HG03066 (cell line): Measurements from ENCODE around the gene B3GNT8.
"Not testable (repeated sequence)": the region's sequence is repeated elsewhere in the genome, so short reads cannot be mapped to it uniquely, and the experiment has no call there.

ENCODE experiments used
- ATAC-seq: cut with Tn5 transposase; IDR thresholded peaks from one replicate; pipeline ENCODE4 v1.9.1; 2021; ENCODE audit warnings: low read depth; ENCODE audit not compliant: unreplicated experiment

The B3GNT8 gene

DNA sequence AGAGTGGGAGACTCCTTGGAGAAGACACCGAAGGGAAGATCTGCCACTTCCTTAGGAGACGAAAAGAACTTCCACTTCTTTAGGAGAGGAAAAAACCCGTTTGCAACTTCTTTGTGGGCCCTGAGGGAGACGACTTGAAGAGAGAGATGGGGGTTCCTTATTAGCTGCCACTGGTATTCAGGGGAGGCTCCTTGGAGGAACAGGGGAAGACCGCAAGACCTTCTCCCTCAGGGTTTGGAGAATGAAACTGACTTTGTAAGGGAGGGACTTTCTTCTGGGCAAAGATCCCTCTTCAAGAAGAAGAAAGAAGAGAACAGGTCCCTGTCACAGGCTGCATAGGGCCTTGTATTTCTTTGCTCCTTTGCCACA, 29.1 kb downstream of the B3GNT8 start:
- no peak for ATAC-seq

DNA sequence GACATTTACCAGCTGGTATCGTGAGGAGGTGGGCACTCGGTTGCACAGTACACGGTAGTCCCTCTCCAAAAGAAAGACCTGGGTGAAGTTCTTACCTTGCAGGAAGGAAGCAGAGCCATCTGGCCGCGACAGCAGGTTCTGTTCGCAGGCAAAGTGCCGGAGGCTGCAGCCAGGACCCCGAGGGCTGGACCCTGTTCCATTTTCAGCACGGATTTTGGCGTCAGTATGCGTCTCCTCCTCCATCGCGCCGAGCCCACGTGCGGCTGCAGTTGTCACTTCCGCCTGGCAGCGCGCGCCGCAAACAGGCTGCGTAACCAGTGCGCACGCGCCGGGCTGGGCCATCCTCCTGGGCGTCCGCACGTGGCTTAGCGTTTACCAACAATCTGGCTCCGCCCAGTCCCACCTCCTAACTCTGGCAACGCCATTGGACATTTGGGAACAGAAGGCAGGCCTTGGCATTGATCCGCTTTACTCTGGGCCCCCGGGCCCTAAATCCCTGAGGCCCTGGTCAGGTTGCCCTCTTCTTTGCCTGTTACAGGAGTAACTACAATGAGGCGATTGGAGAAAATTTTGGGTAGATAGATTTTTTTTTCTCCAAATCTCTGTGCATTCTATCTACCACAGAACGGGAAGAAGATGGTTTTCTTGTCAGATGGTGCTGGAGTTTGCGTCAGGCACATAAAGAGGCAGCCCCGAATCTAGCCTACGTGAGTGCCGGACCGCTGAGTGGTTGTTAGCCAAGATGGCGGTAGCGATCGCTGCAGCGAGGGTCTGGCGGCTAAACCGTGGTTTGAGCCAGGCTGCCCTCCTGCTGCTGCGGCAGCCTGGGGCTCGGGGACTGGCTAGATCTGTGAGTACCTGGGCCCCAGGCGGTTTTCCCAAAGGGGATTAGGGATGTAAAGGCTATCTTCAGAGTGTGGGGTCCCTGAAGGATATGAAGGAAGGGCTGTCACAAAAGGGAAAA, 29.8 kb downstream of the B3GNT8 start, which contains the start of the genes BCKDHA and EXOSC5:
Gene BCKDHA, plus strand, starts transcription at position 733 of the 964 bp plus-strand sequence. Its CDS starts 10 bp downstream, at position 743.
Gene EXOSC5, minus strand, starts transcription at position 274 of the 964 bp plus-strand sequence. Its CDS starts 31 bp downstream, at position 243.
- peak; percentile 87 for ATAC-seq

DNA sequence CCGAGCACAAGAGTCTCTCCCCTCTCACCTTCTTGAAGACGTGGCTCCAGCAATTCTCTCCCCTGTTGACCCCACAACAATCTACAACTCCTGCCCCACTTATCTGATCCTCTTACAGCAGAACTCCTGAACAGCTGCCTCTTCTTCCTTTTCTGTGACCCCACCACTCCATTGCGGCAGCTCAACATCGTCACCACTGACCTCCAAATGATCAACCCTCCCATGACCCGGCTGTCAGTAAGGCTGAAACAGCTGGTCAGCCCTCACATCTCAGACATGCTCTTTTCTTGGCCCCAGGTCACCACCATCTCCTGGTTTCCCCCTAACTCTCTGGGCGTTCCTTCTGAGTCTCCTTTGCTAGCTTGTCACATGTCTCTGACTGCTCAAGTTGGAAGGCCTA, 31.8 kb downstream of the B3GNT8 start:
- no peak for ATAC-seq

DNA sequence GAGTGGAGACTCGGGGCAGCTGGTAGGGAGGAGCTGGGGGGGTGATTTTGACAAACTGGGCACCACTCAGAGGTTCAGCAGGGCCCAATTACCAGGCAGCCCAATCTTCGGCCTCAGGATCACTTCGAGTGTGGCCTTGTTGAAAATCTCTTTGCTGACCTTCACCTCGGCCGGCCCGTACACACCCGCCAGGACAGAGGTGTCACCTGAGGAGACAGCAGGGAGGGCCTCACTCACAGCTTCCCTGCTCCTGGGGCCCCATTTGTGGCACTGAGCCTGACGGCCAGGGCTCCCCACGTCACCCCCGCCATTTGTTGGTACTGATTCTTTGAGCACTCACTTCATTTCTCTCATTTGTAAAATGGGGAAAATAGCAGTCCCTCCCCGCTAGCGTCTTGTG, 34.4 kb downstream of the B3GNT8 start:
- no peak for ATAC-seq

DNA sequence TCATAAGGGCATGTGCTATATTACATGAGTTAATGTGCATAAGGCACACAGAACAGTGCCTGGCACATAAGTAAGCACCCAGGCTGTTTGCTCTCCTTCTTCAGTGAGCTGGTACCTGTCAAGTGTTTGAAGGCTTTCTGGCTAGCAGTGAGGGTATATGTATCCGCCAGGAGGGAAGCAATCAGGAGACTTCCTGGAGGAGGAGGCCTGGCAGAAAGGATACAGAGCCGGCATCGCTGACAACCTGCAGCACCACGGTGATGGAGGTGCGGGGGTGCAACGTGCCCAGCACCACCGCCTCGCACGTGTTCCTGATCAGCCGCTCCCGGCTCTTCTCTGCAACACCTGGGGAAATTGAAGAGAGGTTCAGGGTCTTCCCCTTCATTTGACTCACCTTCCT, 35.6 kb downstream of the B3GNT8 start:
- ATAC-seq = no peak

DNA sequence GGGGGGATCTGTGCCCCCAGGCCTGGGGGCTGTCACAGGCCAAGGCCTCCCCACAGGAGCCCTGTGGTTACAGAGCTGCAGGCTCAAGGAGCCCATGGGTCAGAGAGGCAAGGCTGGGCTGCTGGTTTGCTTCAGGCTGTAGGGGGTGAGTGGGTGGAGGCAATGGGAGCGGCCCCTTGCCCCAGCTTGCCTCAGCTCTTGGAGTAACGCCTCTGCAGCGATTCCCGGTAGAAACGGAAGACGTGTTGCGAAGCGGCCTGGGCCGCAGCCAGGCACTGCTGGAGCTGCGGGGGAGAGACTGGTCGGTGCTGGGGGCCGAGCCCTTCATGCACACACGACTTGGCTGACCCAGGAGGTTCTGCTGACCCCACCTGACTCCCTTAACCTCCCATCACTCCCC, 40.7 kb downstream of the B3GNT8 start:
- ATAC-seq = no peak

DNA sequence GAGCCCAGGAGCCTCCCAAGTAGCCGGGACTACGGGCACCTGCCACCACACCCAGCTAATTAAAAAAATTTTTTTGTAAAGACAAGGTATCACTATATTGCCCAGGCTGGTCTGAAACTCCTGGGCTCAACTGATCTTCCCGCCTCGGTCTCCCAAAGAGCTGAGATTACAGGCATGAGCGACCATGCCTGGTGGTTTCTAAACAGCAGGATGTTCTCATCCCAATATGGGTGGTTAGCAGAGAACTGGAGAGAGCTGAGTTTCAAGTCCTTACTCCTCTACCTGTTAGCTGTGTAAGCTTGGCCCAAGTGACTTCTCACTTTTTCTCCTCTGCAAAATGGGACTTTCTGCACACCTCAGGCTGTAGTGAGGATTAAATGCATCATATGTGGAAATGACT, 42.8 kb downstream of the B3GNT8 start:
- no peak for ATAC-seq

DNA sequence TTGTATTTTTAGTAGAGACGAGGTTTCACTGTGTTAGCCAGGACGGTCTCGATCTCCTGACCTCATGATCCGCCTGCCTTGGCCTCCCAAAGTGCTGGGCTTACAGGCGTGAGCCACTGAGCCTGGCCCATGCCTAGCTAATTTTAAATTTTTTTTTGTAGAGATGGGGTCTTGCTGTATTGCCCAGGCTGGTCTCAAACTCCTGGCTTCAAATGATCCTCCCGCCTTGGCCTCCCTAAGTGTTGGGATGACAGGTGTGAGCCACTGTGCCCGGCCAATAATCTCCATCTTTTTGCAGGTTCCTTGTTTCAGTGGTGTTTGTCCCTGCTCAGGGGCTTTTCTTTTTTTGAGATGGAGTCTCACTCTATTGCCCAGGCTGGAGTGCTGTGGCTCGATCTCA, 45.6 kb downstream of the B3GNT8 start:
- ATAC-seq = not testable (repeated sequence)

DNA sequence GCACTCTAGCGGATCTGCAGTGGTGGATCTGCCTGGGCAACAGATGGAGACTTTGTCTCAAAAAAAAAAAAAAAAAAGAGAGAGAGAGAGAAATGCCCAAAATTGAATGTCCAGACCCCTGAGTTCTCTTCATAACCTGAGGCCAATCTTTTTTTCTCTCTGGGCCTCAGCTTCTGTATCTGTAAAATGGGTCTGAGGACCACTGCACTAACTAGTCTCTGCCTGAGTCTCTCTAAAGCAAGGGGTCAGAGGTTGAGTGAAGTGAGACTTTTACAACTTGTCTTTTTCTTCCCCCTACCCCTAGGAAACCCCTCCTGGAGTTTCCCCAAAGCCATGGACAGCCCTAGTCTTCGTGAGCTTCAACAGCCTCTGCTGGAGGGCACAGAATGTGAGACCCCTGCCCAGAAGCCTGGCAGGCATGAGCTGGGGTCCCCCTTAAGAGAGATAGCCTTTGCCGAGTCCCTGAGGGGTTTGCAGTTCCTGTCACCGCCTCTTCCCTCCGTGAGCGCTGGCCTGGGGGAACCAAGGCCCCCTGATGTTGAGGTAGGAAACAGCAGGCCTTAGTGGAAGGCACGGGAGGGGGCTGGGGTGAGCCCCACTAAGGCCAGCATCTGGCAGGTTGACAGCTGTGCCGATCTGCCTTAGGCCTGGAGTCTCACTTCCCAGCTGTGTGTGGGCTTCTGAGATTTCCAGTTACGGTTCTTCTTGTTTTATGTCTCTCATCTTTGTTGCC, 49.0 kb downstream of the B3GNT8 start:
- ATAC-seq = no peak

DNA sequence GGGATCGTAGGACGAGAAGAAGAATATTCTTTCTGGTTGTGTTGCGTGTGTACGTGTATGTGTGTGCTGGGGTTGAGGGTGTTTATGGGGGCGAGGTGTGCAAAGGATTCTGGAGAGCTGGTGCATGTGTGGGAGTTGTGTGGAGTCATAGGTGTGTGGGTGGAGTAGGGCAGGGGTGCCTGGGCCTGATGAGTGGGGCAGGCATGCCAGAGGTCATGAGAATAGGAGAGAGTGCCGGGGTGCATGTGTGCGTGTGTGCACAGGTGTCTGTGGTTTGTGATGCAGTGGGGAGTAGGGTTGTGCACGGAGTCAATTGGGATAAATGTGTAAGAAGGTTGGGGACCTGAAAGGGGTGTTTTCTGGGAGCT, 50.2 kb downstream of the B3GNT8 start:
- ATAC-seq = no peak

DNA sequence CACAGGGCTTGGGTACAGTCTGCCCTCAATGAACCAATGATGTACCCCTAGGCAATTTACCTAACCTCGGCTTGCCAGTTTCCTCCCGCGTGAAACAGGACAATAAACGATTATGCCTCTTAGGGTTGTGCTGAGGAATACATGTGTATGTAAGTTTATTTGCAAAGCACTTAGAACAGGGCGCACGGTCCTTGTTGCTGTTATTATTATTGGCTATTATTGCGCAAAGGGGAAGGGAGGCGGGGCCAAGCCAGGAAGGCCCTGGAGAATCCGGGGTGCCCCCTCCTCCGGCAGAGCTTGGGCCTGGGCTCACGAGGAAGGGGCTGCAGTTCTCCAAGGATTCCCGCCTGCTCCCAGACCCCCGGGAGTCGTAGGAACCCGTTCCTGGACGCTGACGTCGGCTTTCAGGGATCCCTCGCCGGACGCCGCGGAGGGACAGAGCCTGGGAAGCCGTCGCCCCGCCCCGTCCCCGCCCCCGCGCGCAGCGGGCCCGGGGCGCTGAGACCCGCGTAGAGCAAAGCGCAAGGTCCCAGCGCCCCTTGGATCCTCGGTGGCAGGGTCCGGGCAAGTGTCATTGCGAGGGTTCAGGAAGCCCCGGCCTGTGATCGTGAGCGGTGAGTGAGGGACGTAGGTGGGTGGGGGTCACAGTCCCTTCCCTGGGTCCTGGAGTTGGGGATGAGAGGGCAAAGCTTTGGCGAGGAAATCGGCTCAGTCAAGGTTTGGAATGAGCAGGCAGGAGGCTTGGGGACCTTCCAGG, 50.8 kb downstream of the B3GNT8 start, which contains the start of gene TMEM91:
Gene TMEM91, plus strand, starts transcription at position 293 of the 757 bp plus-strand sequence. CDS start 1,777 bp downstream, outside the sequence.
- no peak for ATAC-seq
